ENCODE measurements around the gene RTEL1.

DNA sequence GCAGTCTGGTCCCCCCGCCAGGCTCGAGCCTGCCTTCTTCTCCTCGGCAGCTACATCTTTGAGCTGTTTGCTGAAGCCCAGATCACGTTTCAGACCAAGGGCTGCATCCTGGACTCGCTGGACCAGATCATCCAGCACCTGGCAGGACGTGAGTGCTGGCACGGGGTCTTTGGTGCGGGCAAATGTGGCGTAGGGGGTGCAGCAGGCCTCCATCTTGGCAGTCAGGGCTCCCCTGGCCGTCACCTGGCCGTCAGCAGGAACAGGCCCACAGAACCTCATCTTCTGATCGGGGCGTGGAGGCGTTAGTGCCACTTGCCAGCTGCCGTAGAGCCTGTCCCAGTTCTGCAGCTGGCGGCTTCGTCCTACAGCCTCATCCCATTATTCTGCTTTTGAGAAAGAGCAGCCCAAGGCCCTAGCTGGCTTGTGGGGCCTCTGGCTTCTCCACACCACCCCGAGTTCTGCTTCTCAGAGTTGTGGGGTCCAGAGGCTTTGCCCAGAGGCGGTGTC lies 21.7 kb downstream of the RTEL1 start:
- TF ChIP-seq ZNF660 (tag by site-specific recombination; IDR thresholded peaks at IDR 0.05), result no peak
- no peak for TF ChIP-seq ZNF121 (tag by site-specific recombination; IDR thresholded peaks at IDR 0.05)
- no peak for TF ChIP-seq ZNF394 (tag by site-specific recombination; IDR thresholded peaks at IDR 0.05; ENCODE audit: borderline replicate concordance)
- TF ChIP-seq ZNF707 (tag by site-specific recombination; IDR thresholded peaks at IDR 0.05), result no peak
- TF ChIP-seq, protein P1, sequence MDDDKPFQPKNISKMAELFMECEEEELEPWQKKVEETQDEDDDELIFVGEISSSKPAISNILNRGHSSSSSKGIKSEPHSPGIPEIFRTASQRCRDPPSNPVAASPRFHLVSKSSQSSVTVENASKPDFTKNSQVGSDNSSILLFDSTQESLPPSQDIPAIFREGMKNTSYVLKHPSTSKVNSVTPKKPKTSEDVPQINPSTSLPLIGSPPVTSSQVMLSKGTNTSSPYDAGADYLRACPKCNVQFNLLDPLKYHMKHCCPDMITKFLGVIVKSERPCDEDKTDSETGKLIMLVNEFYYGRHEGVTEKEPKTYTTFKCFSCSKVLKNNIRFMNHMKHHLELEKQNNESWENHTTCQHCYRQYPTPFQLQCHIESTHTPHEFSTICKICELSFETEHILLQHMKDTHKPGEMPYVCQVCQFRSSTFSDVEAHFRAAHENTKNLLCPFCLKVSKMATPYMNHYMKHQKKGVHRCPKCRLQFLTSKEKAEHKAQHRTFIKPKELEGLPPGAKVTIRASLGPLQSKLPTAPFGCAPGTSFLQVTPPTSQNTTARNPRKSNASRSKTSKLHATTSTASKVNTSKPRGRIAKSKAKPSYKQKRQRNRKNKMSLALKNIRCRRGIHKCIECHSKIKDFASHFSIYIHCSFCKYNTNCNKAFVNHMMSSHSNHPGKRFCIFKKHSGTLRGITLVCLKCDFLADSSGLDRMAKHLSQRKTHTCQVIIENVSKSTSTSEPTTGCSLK (tag by site-specific recombination; IDR thresholded peaks at IDR 0.05), result no peak
- TF ChIP-seq ZBTB1 (tag by site-specific recombination; IDR thresholded peaks at IDR 0.05), result no peak

All from HEK293 (cell line).